RWPE1 (cell line): ENCODE data around the gene PLPP6.

Experiments
- CTCF ChIA-PET: fragments of 350-600 bp; sonication (Branson Sonifier 250); formaldehyde crosslinking; extraction: SDS; loops from one replicate; lab custom pipeline; 2021; lab: Yijun Ruan, JAX
- POLR2A ChIA-PET: fragments of 400-600 bp; formaldehyde crosslinking; extraction: SDS; loops from one replicate; lab custom pipeline; 2020; ENCODE audit warnings: antibody characterized with exemption; ENCODE audit not compliant: low non-redundant PET; lab: Yijun Ruan, JAX
- DNase-seq: peaks from one replicate; pipeline ENCODE4 v3.0.0; 2012; ENCODE audit warnings: low spot score
- H3K27ac ChIP-seq: fragments of 450-650 bp; 2 replicates; pipeline ENCODE4 v1.5.1; 2017
- CTCF ChIP-seq: fragments of 450-650 bp; conservative IDR thresholded peaks from 2 replicates; pipeline ENCODE4 v1.5.1; 2017; ENCODE audit warnings: low read depth, mild to moderate bottlenecking

The PLPP6 gene

GRCh38 chr9:4709380-4709779 is 47.3 kb downstream of the PLPP6 start:
- no peak for TF ChIP-seq CTCF
- no peak overlapping the region for H3K27ac ChIP-seq
- ChIA-PET CTCF (interaction anchor here (0.7 kb wide), 1 partner anchor 60 kb away, joined by 4 read pairs; no protein-coding TSS in a partner anchor), POLR2A (no interaction called here)
- DNase-seq: no peak

GRCh38 chr9:4713849-4714248 is 51.8 kb downstream of the PLPP6 start:
- no peak for DNase-seq
- TF ChIP-seq CTCF: no peak
- no peak overlapping the region for H3K27ac ChIP-seq
- CTCF ChIA-PET: no interaction called here
- POLR2A ChIA-PET: no interaction called here

GRCh38 chr9:4714266-4715016 is 52.3 kb downstream of the PLPP6 start:
- DNase-seq: no peak
- TF ChIP-seq CTCF: no peak
- no peak overlapping the region for H3K27ac ChIP-seq
- POLR2A ChIA-PET: no interaction called here
- CTCF ChIA-PET: interaction anchor here (0.7 kb wide), 1 partner anchor 869 kb away, joined by 3 read pairs; no protein-coding TSS in a partner anchor
